ENCODE data around the gene NKAIN1.
"Not testable (repeated sequence)": the region's sequence is repeated elsewhere in the genome, so short reads cannot be mapped to it uniquely, and the experiment has no call there.

The NKAIN1 gene

DNA sequence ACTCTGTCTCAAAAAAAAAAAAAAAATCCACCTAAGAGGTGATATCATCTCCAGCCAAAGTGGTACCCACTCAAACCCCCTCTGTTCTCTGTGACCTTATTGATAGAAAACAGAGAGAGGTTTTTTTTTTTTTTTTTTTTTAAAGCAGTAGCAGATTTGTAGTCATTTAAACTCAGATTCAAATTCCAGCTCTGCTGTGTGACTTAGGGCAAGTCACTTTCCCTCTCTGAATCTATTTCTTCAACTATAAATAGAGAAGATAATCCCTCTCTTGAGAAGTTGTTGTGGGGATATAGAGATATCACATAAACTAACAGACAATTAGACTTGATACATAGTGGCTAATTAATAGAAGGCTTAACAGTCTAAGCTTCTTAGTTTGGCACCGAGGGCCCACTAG, 48.4 kb downstream of the NKAIN1 start:
- no peak for DNase-seq

DNA sequence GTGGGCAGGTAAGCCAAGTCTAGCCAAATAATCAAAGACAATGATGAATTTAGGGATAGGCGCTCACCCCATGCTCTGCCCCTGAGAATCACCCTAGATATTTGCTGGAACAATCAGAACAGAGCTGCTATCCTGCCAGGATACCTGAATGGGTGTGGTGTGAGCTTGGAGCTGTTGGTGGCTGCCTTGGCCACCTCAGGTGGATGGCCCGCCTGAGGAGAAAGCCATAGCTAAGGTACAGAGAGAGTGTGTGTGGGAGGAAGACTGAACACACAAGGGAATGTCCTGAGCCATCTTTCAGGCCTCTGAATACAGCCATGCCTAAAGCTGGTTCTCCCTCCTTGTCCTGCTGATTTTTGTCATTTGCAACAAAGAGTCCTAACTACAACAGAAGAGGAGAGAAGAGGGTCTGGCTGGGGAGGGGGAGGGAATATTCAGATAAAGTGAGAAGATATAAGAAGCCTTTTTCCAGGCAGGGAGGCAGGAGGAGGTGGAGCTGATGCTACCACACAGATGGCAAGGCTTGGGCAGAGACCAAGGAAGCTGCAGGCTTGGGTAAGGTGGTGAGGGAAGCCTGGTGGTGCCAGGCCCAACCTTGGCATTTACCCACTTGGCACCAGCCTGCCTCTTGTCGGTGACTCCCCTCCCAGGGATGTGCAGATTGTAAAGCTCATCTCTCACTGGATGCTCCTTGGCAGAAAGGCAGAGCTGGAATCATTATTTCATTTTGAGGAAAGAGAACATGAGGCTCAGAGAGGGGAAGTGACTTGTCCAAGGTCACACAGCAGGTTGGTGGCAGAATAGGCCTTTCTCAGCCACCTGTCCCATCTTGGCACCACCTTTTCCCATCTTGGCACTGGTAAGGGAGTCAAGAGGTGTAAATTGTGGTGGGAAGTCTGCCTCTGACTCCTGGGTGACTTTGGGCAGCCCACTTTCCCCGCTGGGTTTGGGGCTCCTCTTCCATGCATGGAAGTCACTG, 49.7 kb downstream of the NKAIN1 start:
- DNase-seq: no peak

DNA sequence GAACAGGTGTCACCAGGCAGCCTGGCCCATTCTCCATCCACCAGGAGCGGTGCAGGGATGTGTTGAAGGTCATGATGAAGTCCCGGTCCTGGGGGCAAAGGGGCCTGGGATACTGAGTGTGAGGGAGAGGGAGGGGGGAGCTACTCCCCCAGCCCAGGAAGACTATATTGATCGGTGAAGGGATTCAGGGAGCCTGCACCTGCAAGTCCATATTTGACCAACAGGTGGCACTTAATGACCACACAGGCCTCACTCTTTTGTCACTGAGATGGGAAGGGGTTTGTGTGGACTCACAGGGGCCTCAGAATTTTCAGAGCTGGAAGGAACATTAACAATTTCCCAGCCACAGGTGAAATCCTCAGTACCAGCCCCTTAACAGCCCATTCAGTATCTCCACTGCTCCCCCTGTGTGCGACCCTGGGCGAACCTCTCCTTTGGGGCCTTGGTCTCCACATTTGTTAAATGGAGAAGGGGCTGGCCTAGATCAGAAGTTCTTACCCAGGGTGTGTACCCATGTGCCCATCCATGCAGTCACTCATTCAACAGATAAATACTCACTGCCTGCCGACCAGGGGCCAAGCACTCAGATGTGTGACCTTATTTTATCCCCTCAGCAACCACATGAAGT, 55.6 kb downstream of the NKAIN1 start:
- peak; percentile 7 for DNase-seq

DNA sequence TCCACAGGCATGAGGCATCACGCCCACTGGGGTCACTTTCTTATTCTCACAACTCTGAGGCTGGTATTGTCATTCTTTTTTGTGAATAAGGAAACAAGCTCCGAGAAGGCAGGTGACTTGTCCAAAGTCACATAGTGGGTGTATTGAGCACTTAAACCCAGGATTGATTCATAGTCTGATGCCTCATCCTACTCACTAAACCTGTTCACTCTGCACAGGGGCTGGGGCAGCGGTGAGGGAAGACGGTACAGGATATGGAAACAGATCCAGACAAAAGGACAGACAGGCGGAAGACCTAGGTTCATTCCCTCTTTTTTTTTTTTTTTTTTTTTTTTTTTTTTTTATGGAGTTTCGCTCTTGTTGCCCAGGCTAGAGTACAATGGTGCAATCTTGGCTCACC, 56.6 kb downstream of the NKAIN1 start:
- DNase-seq: no peak

DNA sequence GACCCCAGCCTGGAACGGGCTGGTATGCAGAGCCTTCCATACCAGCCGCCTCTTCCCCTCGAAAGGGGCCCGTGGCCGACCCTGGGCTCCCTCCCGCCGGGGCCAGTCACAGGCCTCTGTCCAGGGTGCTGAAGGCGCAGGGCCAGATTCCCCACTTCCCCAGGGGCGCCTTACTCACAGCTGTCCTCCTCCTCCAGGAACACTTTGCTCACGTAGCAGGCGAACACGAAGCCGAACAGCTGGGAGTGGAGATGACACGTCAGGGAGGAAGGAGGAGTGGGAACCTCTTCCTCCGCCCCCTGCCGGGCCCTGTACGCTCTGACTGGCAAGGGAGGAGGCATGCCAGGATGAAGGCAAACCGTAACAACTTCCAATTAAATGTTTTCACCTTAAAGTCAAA, 57.3 kb downstream of the NKAIN1 start:
- peak; percentile 89 for DNase-seq

DNA sequence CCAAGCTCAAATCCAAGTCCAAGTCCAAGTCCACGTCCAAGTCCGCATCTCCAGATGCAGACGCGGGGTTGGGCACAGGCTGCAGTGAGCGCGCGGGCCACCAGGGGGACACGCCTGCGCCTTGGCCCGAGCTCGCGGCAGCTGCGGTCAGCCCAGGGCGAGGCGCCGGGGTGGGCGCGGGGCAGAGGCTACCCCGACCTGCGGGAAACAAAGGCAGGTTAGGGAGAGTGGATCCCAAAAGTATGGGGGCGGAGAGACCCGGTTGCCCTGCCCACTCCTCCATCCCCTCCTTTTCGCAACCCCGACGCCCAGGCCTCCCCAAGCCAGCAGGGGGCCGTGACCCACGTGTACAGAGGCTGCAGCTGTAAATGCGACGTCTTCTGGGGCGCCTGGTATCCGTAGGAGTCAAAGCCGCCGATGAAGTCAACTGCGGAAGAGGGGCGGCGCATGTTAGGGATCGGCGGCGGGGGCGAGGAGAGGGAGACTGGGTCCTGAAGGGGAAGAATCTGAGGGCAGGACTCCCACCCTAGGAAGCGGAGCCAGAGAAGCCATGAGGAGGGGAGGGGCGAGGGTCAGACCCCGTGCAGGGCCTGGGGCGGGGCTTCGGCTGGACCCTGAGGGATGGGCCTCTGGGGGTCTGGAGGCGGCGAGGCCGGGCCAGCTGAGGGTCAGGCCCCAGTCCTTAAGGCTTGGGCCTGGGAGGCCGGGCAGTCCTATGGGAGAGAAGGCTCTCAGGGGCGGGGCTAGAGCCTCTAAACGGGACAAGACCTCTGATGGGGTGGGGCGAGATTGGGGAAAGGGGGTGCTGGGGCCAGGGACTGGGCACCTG, 58.0 kb downstream of the NKAIN1 start:
- peak; percentile 10 for DNase-seq

DNA sequence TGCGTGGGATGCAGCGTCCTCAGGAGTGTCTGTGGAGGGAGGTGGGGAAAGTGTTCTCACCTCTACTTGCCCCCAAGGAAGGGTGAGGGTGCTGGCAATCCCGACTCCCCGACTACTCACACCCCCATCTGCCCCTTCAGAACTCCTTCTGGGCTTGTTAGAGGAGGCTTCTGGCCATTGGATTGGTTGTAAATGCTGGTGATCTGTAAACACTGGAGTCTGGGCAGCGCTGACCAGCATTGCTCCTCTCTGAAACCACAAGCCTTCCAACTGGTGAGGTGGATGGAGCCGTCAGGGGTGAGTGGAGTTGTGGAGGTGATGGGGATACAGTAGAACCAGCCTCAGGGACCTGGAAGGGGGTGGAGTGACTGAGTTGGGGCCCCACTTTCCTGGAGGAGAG, 59.3 kb downstream of the NKAIN1 start:
- DNase-seq: no peak

DNA sequence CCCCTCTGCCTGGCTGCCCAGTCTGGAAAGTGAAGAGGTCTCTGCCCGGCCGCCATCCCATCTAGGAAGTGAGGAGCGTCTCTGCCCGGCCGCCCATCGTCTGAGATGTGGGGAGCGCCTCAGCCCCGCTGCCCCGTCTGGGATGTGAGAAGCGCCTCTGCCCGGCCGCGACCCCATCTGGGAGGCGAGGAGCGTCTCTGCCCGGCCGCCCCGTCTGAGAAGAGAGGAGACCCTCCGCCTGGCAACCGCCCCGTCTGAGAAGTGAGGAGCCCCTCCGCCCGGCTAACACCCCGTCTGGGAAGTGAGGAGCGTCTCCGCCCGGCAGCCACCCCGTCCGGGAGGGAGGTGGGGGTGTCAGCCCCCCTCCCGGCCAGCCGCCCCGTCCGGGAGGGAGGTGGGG, 63.4 kb downstream of the NKAIN1 start:
- not testable (repeated sequence) for DNase-seq

DNA sequence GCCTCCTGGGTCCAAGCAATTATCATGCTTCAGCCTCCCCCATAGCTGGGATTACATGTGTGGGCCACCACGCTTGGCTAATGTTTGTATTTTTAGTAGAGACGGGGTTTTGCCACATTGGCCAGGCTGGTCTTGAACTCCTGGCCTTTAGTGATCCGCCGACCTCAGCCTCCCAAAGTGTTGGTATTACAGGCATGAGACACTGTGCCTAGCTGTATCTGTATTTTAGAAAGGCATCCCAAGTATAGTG, 69.3 kb downstream of the NKAIN1 start:
- no peak for DNase-seq

DNA sequence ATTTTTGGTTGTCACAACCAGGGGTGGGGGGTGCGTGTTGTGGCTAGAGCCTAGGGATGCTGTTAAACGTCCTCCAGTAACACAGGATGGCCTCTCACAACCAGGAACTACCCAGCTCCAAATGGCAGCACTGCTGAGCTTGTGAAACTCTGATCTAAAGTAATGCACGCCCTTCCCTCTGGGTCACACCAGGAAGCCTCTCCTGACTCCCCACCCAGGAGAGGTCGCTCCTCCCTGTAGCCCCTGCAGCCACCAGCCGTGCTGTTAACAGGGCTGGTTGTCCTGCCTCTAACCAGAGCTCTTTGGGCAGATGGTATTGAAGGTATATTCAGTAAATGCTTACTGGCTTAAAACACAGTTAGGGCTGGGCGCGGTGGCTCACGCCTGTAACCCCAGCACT, 73.2 kb downstream of the NKAIN1 start:
- DNase-seq: no peak

DNA sequence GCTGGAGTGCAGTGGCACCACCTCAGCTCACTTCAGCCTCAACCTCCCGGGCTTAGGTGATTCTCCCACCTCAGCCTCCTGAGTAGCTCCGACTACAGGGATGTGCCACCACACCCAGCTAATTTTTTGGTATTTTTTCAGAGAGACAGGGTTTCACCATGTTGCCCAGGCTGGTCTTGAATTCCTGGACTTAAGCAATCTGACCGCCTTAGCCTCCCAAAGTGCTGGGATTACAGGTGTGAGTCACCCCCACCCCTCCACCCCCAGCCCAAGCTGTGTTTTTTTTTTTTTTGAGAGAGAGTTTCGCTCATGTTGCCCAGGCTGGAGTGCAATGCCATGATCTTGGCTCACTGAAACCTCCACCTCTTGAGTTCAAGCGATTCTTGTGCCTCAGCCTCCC, 75.4 kb downstream of the NKAIN1 start:
- DNase-seq: no peak

DNA sequence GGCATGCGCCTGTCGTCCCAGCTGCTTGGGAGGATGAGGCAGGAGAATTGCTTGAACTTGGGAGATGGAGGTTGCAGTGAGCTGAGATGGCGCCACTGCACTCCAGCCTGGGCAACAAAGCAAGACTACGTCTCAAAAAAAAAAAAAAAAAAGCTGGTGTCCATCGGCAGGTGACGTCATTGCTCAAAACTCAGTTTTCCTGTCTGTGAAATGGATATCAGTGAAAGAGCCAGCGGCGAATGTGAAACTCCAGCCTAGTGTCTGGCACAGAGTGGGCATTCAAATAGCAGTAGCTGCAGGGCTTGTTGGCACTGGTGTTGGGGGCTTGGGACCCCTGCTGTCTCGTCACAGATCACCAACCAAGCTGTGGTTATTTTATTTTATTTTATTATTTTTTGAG, 75.8 kb downstream of the NKAIN1 start:
- no peak for DNase-seq

DNA sequence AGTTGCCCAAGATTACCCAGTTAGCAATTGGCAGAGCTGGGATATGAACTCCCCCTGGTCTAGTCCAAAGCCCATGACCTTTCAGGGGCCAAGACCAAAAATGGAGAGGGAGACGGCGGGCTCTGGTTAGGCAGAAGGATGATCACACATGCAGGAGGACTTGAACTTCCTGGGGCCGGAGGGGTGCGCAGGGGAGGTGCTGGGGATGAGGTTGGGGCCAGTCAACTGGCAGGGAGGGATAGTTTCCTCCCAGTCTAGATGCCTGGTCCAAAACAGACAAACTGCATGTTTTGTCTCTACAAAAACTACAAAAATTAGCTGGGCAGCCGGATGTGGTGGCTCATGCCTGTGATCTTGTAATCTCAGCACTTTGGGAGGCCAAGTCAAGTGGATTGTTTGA, 78.1 kb downstream of the NKAIN1 start:
- no peak for DNase-seq

DNA sequence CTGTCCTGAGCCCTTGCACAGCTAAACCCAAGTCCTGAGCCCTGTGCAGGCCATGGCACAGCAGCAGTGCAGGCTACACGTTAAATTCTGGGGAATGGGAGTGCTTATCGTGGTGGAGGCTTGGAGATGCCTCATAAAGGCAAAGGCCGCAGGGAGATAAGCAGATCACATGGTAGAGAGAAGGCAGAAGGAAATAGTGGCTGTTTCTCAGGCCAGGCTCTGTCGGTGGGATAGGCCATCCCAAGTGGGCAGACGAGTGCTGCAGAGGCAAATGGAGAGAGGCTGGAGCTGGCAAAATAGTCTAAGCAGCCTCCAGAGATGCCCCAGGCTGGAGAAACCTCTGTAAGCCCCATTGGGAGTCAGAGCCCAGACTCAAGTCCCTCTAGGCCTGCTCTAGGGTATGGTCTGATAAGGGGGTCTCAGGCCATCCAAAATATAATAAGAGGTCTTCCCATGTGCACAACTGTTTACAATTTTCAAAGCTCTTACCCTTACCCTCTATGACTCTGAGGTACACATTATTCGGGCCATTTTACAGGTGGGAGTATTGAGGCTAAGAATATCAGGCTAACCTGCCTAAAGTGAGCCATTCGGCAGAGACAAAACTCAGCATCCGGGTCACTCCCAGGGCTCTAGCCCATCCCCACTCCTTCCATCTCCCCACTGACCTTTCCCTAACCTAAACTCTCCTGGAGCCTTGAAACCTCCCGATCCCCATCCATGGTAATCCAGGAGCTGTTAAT, 79.6 kb downstream of the NKAIN1 start:
- no peak for DNase-seq

DNA sequence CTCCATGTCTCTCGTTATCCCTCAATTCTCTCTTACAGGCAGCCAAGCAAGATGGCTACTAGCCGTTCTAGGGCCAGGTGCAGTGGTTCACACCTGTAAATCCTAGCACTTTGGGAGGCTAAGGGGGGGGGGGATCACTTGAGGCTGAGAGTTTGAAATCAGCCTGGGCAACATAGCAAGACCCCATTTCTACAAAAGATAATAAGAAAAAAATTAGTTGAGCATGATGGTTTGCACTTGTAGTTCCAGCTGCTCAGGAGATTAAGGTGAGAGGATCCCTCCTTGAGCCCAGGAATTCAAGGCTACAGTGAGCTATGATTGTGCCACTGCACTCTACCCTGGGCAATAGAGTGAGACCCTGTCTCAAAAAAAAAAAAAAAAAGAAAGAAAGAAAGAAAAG, 80.4 kb downstream of the NKAIN1 start:
- DNase-seq: no peak

DNA sequence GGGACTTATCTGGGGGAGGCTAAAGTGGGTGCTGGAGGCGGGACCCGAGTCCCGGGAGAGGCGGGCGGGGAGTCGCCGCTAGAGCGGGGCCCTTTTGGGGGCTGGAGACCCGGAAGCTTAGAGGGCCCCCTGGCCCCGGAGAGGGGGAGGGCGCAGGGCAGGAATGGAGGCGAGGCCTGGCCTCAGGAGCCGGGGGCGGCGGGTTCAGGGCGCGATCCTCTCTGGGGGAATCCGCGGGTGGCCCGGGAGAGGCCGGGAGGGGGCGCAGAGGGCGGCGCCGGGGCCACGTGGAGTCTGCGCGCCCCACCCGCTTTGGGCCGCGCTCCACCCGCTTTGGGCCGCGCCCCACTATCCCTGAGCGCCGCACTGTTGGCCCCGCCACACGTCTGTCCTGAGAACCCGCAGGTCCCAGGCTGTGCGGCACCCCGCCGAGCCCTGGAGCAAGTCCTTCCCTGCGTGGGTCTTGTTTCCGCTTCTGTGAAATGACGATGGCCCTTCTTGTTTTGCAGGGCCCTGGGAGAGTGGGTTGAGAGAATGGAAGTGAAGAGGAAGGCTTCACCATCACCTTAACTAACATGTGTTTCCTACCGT, 84.4 kb downstream of the NKAIN1 start:
- DNase-seq: peak; percentile 42

DNA sequence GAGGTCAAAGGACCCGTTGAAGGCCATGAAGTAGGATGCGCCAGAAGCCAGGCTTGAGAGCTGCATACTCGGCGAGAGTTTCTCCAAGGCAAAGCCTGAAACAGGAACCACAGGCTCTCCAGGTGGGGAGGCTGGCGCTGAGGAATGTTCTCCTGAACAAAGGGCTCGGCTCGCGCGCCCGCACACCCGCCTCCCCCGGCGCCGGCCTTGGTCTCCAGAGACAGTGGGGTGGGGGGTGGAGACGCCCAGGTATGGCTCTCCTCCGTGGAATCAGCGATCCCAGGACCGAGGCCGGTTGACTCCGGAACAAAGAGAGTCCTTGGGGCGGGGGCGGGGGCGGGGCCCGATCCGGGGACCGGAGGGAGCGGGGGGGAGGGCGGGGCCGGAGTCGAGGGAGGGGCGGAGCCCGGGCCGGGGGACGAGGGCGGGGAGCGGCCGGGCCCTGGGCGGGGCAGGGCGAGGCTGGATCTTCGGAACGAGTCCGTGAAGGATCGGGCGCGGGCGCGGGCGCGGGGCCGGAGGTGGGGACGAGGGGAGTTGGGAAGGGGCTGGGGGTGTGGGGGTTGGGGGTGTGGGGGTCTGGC, 85.0 kb downstream of the NKAIN1 start:
- DNase-seq: peak; percentile 73

DNA sequence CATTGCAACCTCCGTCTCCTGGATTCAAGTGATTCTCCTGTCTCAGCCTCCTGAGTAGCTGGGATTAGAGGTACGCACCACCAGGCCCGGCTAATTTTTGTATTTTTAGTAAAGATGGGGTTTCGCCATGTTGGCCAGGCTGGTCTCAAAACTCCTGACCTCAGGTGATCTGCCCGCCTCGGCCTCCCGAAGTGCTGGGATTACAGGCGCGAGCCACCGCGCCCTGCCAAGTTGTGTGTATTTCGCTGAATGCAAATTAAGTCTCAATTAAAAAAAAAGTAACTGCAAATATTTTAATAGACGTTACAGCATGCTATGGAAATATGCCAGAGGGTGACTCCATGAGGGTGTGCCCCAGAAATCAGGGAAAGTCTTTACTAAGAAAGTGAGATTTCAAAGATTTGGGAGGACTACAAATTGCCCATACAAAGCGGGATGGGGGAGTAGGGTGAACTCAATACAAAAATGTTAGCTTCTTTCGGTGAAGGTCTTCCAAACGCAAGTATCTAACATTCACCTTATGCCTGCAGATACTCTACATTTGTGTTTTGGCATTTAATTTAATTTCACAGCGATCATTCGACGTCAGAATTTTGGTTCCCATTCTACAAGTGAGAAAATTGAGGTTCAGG, 85.6 kb downstream of the NKAIN1 start:
- DNase-seq: no peak

DNA sequence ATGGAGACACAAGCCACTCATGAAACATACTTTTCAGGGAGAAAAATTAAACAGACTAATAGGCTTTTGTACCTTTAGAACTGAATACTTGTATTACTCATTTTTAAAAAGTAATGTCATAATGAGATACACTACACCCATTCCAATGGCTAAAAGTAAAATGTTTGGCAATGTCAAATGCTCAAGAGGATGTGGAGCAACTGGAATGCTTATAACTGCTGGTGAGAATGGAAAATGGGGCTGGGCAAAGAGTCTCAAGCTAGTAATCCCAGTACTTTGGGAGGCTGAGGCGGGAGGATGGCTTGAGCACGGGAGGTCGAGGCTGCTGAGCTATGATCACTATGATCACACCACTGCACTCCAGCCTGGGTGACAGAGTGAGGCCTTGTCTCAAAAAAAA, 86.3 kb downstream of the NKAIN1 start:
- no peak for DNase-seq

DNA sequence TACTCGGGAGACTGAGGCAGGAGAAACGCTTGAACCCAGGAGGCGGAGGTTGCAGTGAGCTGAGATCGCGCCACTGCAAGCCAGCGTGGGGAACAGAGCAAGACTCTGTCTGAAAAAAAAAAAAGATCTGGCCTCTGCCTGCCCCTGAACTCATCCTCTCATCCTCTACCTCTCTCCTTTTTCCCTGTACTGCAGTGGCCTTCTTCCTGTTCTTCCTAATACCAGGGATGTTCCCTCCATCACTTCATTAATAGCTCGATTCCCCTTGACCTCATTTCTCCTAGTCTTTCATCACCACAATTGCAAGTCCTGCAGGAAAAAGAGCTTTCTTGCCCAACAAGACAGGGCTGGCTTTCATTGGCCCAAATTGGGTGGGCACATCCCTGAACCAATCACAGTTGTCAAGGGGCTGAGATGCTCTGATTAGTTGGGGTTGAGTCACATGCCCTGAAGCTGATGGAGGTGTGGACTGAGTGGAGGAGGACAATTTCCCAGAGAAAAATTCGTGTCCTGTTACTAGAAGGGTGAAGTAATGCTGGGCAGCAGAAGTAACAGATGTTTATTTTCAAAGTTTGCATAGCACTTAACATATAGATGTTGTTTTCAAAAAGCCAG, 87.4 kb downstream of the NKAIN1 start:
- no peak for DNase-seq

DNA sequence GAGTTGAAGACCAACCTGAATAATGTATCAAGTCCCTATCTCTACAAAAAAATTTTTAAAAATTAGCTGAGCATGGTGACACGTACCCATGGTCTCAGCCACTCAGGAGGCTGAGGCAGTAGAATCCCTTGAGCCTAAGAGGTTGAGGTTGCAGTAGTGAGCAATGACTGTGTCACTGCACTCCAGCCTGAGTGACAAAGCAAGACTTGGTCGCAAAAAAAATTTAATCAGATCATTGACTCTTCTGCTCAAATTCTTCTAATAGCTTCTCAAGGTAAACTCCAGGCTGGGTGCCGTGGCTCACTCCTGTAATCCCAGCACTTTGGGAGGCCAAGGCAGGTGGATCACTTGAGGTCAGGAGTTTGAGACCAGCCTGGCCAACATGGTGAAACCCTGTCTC, 88.3 kb downstream of the NKAIN1 start:
- DNase-seq: no peak
